ENCODE measurements around the gene DHX32. TPM values are rescaled to one million over a fixed set of nuclear protein-coding genes. Genes with fewer than 3 reads are reported as not detected.

Gene DHX32
- total and polyA plus RNA-seq, 2 donors (not counting 3 experiments of a cell fraction or from before 2014, with no cell fraction given), result 17.1 to 29.6 TPM

DNA sequence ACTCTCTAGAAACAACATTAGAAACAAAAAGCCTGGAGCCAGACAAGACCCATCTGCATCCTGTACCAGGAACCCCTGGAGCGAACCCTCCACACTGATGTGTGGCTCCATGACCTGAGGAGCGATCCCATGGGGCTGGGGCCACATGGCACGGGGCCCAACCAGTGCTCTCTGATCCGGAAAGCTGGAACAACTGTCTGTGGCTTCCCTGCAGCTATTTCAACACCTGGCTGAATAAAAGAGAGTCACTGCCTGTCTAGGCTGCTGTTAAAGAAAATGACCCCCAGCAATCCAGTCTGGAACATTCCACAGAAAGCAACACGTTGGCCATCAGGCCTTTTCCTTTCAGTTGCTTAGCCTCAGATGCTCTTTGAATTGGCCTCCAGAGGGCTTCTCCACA is 79.0 kb downstream of the DHX32 start:
- H4K20me1 ChIP-seq (replicated peaks; ENCODE audit: control insufficient read depth, extremely low read depth, insufficient read depth, low read length), result no peaks in the 10 kb centered on the region
- TF ChIP-seq, protein P1, sequence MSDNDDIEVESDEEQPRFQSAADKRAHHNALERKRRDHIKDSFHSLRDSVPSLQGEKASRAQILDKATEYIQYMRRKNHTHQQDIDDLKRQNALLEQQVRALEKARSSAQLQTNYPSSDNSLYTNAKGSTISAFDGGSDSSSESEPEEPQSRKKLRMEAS (IDR thresholded peaks at IDR 0.05; ENCODE audit: insufficient read depth, insufficient read length), result no peak
- TF ChIP-seq POLR2AphosphoS5 (IDR thresholded peaks at IDR 0.05; ENCODE audit: insufficient read depth, low read depth, low read length), result no peak
- no peak for TF ChIP-seq JUN (IDR thresholded peaks at IDR 0.05; ENCODE audit: borderline replicate concordance, insufficient read depth, insufficient read length, low read depth)
- TF ChIP-seq POLR2A (IDR thresholded peaks at IDR 0.05; ENCODE audit: low read depth, low read length), result no peak
- TF ChIP-seq FOS (IDR thresholded peaks at IDR 0.05; ENCODE audit: borderline replicate concordance, insufficient read depth, low read length), result no peak
- TF ChIP-seq MYC (IDR thresholded peaks at IDR 0.05; ENCODE audit: low read depth, low read length), result no peak
- TF ChIP-seq EZH2 (IDR thresholded peaks at IDR 0.05; ENCODE audit: borderline replicate concordance, low read depth, low read length, severe bottlenecking), result no peak
- intact Hi-C loops (cut with micrococcal nuclease) (no loop called here), dilution Hi-C loops (cut with MboI; ENCODE audit: extremely low pct_ligation_motif_present, low sequenced_read_pairs) (no loop called here)
- no peaks in the 10 kb centered on the region for H3K9me1 ChIP-seq (replicated peaks; ENCODE audit: control insufficient read depth, extremely low read depth, insufficient read depth, low read length)
- no peaks in the 10 kb centered on the region for H3K4me1 ChIP-seq (ENCODE audit: control insufficient read depth, extremely low read depth, insufficient read depth, low read length)
- H2AFZ ChIP-seq (ENCODE audit: low read depth, low read length), result no peak overlapping the region
- H3K4me2 ChIP-seq (ENCODE audit: insufficient read depth, low read length), result no peak overlapping the region
- no peaks in the 10 kb centered on the region for H3K27me3 ChIP-seq (ENCODE audit: control insufficient read depth in 2 of 2, insufficient read depth in 2 of 2, low read length in 2 of 2)
- H3K27ac ChIP-seq (ENCODE audit: insufficient read depth, low read depth, low read length), result no peak overlapping the region
- ChIA-PET CTCF (no interaction called here), POLR2A (no interaction called here)
- no peak overlapping the region for H3K9ac ChIP-seq (replicated peaks; ENCODE audit: extremely low read depth, insufficient read depth, low read length)
- no peaks in the 10 kb centered on the region for H3K9me3 ChIP-seq (replicated peaks; ENCODE audit: control insufficient read depth, insufficient read depth, low read length)
- no peaks in the 10 kb centered on the region for H3K79me2 ChIP-seq (ENCODE audit: control insufficient read depth, insufficient read depth, low read length)
- H3K4me3 ChIP-seq (replicated peaks in 1 of 3; ENCODE audit: insufficient read depth in 1 of 3, low read depth in 1 of 3, low read length in 3 of 3), result no peak overlapping the region
- FAIRE-seq (no peak), DNase-seq (ENCODE audit: low read depth, low spot score) (no peak)
- no TSS peak for BruUV-seq (replicated peaks)
- H3K36me3 ChIP-seq (ENCODE audit: control insufficient read depth in 2 of 2, extremely low read depth in 1 of 2, insufficient read depth in 2 of 2, low read length in 2 of 2), result peaks cover 3 to 8% of the 10 kb centered on the region in 2 experiments

DNA sequence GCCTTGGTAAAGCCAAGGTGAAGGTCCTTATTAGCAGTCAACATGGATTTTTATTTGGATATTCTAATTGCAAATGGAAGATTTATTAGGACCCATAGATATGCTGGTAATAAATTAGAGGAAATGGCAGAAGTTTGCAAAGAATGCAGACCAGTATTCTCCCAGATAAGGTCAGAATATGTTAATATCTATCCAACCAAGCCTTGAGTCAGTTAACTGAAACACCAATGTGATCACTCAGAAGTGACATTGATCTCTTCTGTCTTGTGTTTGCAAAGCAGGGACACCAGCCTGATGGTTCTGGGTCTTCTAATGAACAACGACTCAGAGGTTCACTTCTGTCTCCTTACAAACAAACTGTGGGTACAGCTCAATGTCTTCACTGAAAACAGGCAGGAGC is 79.5 kb downstream of the DHX32 start:
- Histone ChIP-seq H3K27ac (ENCODE audit: insufficient read depth, low read depth, low read length) (no peak overlapping the region), H3K27me3 (ENCODE audit: control insufficient read depth in 2 of 2, insufficient read depth in 2 of 2, low read length in 2 of 2) (no peaks in the 10 kb centered on the region), H3K9me1 (replicated peaks; ENCODE audit: control insufficient read depth, extremely low read depth, insufficient read depth, low read length) (no peaks in the 10 kb centered on the region), H4K20me1 (replicated peaks; ENCODE audit: control insufficient read depth, extremely low read depth, insufficient read depth, low read length) (no peaks in the 10 kb centered on the region), H3K36me3 (ENCODE audit: control insufficient read depth in 2 of 2, extremely low read depth in 1 of 2, insufficient read depth in 2 of 2, low read length in 2 of 2) (peaks cover 3 to 6% of the 10 kb centered on the region in 2 experiments), H2AFZ (ENCODE audit: low read depth, low read length) (no peak overlapping the region), H3K9me3 (replicated peaks; ENCODE audit: control insufficient read depth, insufficient read depth, low read length) (no peaks in the 10 kb centered on the region), H3K4me1 (ENCODE audit: control insufficient read depth, extremely low read depth, insufficient read depth, low read length) (no peaks in the 10 kb centered on the region), H3K9ac (replicated peaks; ENCODE audit: extremely low read depth, insufficient read depth, low read length) (no peak overlapping the region), H3K4me3 (replicated peaks in 1 of 3; ENCODE audit: insufficient read depth in 1 of 3, low read depth in 1 of 3, low read length in 3 of 3) (no peak overlapping the region), H3K79me2 (ENCODE audit: control insufficient read depth, insufficient read depth, low read length) (no peaks in the 10 kb centered on the region), H3K4me2 (ENCODE audit: insufficient read depth, low read length) (no peak overlapping the region)
- no TSS peak for BruUV-seq (replicated peaks)
- ChIA-PET POLR2A (no interaction called here), CTCF (no interaction called here)
- no peak for DNase-seq (ENCODE audit: low read depth, low spot score)
- no peak for FAIRE-seq
- intact Hi-C loops (cut with micrococcal nuclease), result no loop called here
- dilution Hi-C loops (cut with MboI; ENCODE audit: extremely low pct_ligation_motif_present, low sequenced_read_pairs), result no loop called here
- TF ChIP-seq EZH2 (IDR thresholded peaks at IDR 0.05; ENCODE audit: borderline replicate concordance, low read depth, low read length, severe bottlenecking) (no peak), POLR2A (IDR thresholded peaks at IDR 0.05; ENCODE audit: low read depth, low read length) (no peak), FOS (IDR thresholded peaks at IDR 0.05; ENCODE audit: borderline replicate concordance, insufficient read depth, low read length) (no peak)
